ENCODE data around the gene RAB30. TPM values are rescaled to one million over a fixed set of nuclear protein-coding genes. Genes with fewer than 3 reads are reported as not detected.
A peak's percentile ranks its signal among the peaks of the same experiment; 100 is the strongest.
"Not testable (repeated sequence)": the region's sequence is repeated elsewhere in the genome, so short reads cannot be mapped to it uniquely, and the experiment has no call there.

The RAB30 gene
- polyA plus RNA-seq, 5 donors: 8.4 to 16.1 (median 13.2) TPM

DNA sequence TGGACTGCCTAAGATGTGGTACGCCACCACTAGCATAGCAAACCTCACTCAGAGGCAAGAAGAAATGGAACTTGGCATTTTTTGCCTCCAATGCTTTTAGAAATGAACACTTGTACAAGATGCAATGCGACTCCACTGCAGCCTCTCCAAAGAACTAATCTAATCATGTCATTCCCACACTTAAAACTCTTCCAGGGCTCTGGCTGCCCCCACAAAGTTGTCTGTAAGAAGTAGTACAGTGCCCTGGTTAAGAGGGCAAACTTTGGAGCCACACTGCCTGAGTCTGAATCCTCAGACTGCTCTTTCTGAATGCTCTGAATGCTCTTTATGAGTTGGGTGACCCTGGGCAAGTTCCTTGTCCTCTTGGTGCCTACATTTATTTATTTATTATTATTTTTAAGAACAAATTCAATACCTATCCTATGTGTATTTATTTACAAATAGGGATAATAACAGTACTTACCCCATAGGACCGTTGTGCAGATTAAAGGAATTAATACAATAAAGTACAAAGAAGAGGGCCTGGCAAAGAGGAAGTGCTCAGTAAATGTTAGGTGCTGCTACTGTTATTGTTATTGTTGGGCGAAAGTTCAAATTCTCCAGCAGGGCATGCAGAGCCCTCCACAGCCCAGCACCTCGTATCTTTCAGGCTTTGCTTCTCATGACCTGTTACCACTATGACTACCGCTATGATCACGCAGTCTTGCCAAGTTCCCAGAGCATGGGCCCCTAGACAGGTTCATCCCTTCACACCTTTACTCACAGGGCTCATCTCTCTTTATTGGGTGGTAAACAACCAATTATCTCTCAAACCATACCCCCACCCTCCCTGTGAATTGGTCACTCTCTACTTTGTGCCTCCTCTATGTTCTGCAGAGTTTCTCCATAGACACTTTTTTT lies 59.3 kb downstream of the RAB30 start:
- no peak for DNase-seq

DNA sequence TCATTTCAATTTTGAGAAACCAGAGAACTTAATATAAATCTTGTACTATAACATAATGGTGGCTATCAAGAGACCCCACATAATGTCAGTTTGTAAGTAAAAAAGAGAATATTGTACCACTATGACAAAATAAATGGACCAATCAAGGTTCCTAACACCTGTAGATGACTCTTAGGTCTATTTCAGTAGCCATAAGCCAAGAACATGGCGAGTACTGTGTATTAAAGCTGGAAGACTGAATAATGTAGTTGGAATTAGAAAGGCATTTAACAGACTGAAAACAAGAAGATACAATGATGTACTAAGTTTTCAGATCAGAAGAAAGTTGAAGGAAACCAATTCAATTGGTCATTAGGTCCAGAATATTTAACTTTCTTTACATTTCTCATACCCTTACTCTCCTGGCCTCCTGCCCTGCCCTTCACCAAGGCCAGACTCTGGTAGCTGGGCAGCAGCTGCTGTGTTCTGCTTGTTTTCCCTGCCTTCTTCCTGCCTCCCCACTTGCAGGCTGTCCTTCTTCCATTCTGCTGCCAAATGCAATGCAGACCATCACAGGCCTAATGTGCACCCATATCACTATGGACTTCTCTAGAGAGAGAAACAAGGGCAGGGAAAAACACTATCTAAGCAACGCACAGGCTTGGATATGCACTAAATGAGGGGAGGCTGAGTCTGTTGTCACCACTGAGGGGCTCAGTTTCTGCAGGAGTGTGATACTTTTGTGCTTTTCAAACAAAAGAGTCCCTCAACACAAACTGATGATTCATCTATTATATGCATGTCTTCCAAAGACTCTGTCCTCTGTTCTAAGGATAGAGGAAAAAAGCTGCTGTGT lies 60.1 kb downstream of the RAB30 start:
- no peak for DNase-seq

DNA sequence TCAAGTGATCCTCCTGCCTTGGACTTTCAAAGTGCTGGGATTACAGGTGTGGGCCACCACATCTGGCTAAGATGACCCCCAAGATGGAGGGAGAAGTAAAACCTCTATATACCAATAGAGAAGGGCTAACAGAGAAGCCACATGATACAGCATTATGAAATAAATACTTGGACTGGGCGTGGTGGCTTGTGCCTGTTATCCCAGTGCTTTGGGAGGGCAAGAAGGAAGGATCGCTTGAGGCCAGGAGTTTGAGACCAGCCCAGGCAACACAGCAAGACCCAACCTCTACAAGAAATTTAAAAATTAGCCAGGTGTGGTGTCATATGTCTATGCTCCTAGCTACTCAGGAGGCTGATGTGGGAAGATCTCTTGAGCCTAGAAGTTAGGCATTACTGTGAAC lies 61.7 kb downstream of the RAB30 start:
- DNase-seq: no peak

DNA sequence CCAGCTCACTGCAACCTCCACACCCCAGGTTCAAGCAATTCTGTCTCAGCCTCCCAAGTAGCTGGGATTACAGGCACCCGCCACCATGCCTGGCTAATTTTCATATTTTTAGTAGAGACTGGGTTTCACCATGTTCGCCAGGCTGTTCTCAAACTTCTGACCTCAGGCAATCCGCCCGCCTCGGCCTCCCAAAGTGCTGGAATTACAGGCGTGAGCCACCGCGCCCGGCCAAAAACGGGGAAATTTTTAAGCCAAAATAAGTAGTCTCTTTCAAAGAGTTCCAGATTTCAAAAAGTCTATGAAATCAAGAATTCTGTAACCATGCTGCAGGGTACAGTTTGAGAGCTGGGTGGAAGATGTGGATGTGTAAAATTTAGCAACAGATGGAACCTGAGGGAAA lies 62.6 kb downstream of the RAB30 start:
- not testable (repeated sequence) for DNase-seq

DNA sequence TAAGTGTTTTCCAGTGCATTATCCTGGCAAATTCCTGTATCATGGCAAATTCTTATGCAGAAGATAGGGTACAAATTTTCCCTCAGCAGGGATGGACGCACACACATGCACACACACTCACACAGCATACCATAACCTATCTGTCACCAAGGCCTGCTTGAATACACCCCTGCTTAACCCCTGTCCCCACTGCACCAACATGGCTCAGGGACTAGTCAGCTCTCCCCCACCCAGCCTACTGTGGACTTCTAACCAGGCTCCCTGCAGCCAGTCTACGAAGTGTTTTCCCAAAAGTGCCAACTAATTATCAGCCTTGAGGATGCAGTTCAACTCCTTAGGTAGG lies 63.1 kb downstream of the RAB30 start:
- no peak for DNase-seq

DNA sequence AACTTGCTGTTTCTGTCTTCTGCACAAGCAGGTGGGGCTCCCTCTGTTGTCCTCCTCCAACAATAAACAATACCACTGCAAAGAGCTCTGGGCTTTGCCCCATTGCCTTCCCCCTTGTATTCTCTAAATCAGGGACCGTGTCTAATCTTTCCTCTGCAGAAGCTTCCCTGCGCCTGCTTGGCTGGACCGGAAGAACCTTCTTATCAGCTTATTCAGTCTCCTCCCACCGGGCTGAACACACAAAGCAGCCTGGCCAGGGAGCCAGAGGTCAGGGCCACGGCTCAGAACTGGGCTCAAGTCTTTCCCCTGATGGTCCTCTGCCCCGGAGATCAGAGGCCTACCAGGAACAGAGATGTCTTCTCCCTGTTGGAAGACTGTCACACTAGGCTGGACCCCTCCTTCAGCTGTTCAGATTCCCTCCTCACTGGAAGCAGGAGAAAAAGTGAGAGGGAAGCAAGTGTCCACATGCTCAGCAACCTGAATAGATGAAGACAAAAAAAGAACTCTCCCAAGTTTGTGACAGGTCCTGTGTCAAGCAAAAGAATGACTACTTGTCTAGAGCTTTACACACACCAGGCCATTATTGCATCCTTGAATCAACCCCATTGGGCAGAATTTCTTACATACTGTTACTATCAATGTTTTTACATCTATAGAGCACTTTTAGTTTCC lies 63.7 kb downstream of the RAB30 start:
- peak in 1 of 2 donors; percentile 14 for DNase-seq

DNA sequence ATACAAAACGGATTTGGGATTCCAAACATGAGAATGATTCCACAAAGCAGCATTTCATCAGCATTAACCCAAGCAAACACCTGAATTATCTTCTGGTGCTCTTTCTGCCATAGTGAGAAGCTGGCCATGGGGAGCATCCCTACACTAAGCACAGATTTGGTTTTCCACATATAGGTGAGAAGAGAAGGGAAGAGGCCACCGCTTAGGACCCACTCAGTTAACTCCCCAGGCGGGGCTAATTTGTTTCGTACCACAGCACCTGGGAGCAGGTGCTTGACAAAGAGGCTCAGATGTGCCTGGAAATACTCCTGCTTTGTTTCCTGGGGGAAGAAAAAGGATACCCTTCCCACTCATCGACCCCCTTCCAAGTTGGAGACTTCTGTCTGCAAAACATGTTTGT lies 64.2 kb downstream of the RAB30 start:
- DNase-seq: no peak

DNA sequence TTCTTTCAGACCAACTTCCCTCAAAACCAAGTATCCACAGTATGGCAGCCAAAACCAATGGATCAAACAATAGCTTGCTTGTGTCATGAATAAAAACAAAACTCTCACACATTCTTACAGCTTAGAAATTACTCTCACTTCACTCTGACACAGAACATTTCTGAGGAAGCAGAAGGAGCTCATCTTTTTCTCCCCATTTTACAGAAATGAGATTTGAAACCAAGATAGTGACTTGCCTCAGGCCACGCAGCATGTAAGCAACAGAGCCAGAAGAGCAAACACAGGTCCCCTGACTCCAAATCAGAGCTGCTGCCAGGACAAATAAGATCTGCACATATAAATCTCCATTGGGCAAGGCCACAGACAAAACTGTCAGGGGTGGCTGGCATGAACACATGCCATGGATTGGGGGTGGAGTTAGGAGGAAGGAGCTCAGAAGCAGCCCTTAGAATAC lies 64.8 kb downstream of the RAB30 start:
- DNase-seq: no peak

DNA sequence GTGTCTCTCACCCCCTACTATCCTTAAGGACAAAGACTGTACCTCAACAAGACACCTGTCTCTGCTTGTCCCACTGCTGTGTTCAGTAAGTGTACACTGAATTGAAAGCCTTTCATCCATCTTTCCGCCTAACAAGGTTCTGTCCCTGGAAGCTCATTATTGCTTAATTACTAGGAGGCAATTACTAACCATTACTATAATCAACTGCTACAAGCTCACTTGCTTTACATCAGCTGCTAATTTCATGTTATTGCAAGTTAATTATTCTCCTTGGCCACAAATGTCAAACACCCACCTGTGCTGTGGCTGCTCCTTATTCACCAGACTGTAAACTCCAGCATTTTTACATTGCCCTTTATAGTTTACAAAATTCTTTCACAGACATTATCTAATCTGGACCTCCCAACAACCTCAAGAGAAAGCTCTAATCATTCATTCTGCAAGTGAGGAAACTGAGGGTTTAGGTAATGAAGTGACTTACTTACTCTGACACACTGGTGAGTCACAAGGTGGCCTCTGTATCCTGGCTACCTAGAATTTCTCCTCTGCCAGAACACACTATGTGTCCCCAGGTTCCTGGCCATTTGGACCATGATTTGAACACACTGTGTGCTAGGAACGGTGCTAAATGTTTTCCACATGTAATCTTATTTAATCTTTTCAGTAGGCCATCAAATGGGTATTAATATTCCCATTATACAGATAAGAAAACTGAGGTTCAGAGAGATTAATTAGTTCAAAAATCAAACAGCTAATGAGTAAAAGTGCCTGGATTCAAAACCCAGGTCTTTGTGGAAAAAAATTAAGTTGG lies 66.7 kb downstream of the RAB30 start:
- DNase-seq: no peak

DNA sequence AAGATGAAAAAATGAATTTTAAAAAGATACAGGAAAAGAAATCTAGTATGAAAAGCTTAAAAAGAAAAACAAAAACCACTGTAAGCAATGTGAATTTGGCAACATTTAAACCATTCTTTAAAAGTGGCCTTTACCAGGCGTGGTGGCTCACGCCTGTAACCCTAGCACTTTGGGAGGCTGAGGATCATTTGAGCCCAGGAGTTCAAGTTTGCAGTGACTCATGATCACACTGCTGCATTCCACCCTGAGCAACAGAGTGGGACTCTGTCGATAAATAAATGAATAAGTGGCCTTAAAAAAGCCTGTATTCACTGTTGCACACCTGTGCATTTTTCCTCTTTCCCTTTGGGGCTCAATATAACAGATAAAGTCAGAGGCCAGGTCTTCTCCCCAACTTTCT lies 69.2 kb downstream of the RAB30 start:
- no peak for DNase-seq

DNA sequence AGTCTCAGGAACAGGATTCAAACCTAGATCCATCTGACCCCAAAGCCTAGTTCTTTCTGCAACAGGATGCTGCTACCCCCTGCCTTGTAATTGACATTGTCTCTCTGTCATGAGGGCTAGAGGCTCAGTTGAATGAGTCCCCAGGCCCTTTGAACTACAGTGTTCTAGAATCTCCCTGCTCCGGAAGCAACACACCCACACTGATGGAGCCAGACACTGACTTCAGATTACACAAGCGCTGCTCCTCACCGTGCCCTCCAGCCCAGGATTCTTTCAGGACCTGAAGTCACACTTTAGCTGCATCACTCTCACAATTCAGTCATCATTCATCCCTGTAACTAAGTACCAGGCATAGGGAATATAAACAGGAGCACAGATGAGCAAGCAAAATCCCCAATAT lies 69.6 kb downstream of the RAB30 start:
- DNase-seq: no peak

DNA sequence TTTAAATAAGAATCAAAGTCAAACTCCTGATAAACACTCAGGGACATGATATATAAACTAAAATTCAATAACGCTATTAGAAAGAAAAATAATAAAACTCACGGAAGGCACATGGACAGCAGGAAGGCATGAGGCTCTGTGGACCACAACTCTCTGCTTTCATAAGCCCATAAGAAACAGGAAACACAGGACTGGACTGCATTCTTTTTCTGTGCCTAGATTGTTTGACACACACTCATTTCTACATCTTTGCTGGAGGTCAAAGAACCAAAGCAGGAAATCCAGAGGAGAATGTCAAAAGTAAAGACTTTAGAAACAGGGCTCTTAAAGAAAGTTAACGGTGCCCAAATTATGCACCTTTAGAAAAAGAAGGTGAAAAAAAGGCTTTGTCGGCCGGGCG lies 71.3 kb downstream of the RAB30 start:
- DNase-seq: no peak

DNA sequence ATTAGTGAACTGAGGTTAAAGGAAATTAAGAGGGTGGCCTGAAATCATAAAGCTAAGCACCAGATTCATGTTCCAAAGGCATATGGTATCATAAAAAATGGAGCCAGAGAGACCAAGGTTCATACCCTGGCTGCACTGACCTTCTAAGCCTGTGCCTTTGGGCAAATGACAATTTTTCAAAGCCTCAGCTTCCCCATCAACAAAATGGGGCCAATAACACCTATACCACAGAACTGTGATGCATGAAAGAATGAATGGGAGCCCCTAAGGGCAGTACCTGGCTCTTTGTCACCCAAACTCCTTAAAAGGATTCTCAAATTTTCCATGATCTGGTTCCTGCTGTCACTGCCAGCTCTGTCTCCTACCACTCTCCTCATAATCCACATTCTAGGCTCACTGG lies 72.5 kb downstream of the RAB30 start:
- DNase-seq: no peak

DNA sequence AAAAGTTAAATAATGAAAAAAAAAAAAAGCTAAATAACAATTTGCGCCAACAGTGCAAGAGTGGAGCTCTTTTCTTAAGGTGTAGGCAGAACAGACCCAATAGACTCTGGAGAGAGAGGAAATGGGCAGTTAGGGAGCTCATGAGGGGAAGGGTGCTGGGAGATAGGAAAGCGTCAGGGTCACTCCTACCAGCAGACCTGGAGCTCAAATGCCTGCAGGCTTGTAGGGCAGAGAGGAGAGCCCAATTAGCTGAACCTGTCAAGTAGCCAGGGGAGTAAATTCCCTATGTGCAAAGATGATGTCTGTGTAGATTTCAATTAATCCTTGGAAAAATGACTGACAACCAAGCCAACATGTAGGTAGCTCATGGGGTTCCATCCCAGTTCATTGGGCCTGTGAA lies 73.0 kb downstream of the RAB30 start:
- no peak for DNase-seq

DNA sequence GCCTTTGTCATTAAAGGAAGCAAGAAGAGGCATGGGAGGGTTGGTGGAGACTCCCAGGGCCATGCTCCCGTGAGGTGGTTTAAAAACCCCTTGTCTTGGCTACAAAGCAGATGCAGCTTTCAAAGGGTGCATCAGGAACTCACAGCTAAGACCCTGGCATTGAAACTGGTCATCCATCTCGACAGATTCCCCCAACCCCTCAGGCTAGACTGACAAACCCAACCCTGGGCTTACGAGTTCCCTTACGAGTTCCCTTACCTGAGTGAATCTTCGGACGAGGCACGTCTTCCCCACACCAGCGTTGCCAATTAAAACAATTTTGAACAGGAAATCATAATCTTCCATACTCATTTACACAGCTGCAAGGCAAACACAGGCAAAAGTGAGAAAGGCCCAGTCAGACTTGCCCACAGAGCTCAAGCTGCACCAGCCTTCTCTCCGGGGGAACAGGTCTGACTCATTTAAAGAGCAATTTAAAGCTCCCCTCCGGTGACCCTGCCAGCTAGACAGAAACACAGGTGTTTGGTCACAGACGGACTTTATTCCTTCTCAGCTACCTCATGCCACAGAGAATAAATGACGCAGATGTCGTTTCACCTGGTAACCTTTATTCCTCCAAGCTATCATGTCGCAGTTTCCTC lies 74.6 kb downstream of the RAB30 start:
- no peak for DNase-seq

DNA sequence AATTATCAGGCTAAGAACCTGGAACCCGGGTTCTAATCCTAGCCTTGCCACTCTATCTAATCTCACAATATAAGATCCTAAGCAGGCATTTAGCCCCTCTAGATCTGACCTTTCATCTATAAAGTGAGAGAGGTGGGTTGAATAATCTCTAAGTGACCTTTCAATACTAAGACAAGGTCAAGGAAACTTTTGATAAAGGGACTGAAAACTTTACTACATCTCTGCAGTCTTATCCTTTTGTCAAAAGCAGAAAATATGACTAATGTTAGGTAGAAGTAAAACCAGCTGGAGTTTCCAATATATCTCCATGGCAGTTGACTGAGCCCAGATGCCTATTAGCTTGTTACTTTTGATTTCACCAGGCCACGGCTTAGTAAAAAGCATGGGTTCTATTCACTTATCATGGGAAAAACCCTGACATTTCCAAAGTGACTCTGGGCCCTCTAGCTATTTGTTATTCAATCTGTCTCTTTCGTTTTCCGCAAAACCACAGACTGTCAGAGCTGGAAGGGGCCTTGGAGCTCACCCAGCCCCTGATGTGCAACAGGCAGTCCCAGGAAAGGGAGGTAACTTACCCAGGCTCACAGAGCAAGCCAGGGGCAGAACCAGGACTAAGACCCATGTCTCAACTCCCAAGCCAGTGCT lies 75.8 kb downstream of the RAB30 start:
- no peak for DNase-seq

DNA sequence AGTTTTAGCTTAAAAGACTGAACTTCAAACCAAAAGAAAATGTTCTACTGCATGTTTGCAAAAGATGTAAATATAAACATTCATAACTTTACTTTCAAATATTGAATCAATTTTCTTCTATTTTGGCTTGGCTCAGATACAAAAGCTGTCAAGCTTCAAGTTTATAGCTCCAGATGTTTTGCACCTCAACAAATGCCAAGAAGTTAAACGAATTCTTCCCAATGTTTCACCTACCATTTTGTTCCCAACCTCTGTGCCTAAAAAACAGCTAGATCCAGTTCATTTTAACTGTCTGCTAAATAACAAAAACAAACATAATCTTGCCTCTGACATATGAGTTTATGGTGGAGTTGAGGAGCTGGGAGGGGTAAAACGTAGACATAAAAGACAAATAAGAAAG lies 76.5 kb downstream of the RAB30 start:
- DNase-seq: no peak

DNA sequence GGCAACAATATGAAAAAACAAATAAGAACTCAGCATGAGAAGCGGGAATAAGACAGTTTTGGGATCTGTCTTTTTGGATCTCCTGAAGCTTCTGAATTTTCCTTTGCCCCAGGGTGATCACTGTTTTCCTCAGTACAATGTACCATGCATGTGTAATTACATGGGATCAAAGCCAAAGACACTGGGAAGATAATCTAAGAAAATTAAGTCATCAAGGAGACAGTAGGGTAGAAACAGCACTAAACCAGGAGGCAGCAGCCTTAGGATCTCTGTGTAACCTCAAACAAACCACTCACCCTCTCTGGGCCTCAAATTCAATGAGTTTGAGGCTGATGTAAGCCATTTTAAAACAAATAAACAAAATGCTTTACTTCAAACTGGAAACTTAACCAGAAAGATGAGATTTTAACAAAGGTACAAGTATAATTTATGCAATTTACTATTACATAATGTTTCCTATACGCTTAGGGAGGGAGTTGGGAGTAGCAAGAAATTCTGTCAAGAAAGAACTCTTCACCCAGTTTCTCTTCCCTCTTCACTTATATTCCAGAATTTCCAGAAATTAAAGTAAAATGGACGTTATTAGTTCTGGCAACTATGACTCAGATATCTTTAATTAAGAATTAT lies 77.0 kb downstream of the RAB30 start:
- DNase-seq: no peak

DNA sequence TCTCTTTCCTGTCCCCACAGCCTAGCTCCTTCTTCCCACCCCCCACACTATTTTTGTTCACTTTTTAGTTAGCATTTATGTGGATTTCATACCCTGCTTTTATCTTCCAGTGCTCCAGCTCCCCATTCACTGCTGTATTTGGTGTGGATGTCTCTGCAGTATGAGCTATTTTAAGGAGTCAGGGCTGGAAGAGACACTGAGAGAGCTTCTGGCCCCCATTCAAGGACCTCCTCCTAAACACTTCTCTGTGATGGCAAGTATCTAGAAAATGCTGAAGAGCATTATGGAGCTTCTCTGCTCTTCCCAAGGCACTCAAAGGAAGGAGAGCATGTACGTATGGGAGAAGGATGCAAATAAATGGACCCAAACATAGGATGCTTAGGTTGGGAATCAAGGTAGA lies 79.5 kb downstream of the RAB30 start:
- no peak for DNase-seq

Measured in right lung (tissue), 5 donors.